HG03457 (cell line): ENCODE results near the gene S100Z.
"Not testable (repeated sequence)": the region's sequence is repeated elsewhere in the genome, so short reads cannot be mapped to it uniquely, and the experiment has no call there.

Experiments used
- ATAC-seq: cut with Tn5 transposase; IDR thresholded peaks from one replicate; pipeline ENCODE4 v1.9.1; 2021; ENCODE audit warnings: moderate number of reproducible peaks; ENCODE audit not compliant: unreplicated experiment

Gene S100Z

DNA sequence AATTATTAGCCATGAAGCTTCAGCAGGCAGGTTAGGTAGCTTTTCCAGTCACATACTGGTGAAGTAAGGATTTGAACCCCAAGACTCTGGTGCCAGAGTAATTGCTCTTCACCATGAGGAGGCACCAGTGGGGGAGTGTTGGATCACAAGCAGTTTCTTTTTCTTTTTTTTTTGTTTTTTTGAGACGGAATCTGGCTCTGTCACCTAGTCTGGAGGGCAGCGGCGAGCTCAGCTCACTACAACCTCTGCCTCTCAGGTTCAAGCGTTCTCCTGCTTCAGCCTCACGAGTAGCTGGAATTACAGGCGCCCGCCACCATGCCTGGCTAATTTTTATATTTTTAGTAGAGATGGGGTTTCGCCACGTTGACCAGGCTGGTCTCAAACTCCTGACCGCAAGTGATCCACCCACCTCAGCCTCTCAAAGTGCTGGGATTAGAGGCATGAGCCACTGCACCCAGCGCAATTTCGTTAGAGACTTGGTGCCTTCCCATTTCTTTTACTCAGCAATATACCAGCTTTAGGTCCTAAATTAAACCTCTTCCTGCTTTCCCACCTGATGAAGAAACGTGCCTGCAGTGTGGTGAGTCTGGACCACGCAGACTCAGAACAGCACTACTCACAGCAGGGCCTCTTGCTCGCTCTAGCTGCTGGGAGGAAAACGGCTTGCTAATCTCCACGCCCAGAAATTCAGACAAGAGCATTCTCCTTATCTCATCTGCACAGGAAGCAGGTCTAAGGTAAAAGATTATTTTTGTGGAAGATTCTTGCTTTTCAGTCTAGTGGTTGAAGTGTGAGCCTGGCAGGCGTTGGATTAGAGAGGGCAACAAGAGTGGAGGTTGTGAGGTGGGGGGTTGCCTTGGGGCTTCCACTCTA lies at the start of gene S100Z:
TSS of gene S100Z (plus strand) at position 596 of the 873 bp plus-strand sequence. CDS start 25,346 bp downstream, outside the sequence.
- no peak for ATAC-seq

- no peak for ATAC-seq
Observed at GRCh38 chr5:76800579-76800978, 49.2 kb upstream of the S100Z start.

DNA sequence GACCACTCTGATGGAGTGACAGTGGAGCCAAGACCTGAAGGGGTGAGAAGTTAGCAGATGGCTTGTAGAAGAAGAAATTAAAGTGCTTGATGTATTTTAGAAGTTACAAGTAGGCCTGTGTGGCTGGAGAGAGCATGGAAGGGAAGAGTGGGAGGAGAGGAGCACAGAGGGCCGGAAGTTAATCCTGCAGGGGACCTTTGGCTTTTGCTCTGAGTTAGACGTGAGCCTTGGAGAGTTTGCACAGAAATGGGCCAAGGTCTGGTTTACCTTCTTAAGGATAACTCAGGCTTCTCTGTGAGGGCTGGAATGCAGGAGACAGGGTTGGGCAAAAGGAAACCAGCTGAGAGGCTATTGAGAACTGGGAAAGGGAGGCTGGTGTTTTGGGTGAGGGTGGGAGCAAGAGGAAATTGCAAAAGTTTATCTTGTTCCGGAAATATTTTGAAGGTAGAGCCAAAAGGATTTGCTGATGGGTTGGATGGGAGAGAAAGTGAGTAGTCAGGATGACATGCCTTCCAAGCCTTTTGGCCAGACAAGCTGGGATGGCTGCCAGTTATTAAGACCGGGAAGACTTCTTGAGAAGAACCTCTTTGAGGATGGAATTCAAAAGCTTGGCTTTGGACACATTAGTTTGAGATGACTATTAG lies 48.5 kb upstream of the S100Z start:
- no peak for ATAC-seq

DNA sequence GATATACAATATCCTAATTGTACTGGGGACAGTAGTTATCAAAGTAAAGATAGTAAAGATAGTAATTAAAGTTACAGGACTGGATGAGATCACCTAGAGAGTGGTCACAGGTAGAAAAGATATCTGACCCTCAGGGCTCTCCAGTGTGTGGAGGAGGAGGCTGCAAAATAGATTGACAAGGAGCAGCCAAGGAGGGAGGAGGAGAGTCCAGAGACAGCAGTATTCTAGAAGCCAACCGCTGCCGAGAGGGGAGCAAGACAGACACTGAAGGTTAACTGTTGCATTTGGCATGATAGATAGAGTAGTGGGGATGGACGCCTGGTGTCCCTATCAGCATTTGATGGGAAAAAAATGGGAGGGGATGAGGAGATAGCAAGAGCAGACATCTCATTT lies 48.0 kb upstream of the S100Z start:
- ATAC-seq = no peak

GRCh38 chr5:76804266-76804665 lies 45.5 kb upstream of the S100Z start:
- no peak for ATAC-seq

DNA sequence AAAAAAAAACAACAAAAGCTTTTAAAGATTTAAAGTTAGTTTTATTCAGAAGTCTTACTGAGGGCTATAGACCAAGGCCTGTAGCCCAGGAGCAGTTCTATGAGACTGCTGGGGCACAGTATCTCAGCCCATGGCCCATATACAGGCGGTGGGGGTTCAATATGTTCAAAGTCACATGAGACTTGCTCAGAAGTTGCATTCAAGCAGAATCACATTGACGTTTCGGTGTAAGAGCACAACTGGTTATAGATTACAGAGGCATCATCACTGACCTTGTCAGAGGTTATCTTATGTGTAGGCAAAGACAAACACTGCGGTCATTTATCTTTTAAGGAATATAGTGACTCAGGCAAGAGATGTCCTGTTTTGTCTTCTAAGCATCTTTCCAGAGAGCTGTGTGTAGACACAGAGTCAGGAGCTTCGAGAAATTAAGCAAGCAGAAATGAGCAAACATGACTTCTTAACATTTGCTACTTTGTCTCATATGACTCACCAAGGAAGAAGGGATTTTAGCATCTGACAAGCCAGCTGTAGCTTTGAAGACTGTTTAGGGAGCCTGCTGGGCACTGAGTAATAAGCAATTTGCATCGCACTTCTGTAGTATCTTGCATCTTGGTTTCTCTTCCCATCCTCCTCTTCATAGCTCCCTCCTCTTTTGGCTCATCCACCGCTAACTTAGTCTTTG lies 43.9 kb upstream of the S100Z start:
- ATAC-seq = no peak

- ATAC-seq = no peak
Observed at GRCh38 chr5:76807296-76807695, 42.5 kb upstream of the S100Z start.

GRCh38 chr5:76808141-76808691 lies 41.6 kb upstream of the S100Z start:
- ATAC-seq = no peak

DNA sequence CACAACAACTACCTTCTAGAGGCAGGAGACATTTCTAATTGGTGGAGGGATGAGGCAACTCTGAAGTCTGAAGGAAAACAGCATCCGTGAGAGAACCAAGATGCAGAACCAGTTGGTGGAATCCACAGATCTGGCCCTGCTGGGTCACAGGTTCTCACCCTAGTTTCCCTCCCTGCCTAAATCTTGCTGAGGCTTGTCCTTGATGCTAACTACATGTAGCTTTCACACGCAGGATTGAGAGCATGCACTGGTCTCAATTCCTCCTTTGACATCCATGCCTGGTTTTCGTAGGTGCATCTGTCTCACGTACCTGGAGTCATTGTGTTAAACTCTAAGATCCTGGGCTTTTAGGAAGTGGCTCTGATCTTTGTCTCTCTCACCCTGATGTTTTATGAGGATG lies 40.7 kb upstream of the S100Z start:
- no peak for ATAC-seq

DNA sequence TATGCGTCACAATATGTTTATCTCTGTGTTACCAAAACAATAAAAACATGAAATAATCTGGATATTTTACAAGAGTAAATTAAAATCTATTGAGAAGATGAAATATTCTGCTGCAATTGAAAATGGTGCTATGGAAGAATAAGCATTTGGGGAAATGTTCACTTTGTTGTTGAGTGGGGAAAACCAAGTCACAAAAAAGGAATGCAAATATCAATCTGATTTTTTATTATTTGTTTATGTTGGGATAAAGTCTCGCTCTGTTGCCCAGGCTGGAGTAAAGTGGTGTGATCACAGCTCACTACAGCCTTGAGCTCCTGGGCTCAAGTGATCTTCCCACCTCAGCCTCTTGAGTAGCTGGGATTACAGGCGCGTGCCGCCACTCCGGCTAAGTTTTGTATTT lies 39.6 kb upstream of the S100Z start:
- no peak for ATAC-seq

GRCh38 chr5:76811214-76811613 lies 38.6 kb upstream of the S100Z start:
- no peak for ATAC-seq

DNA sequence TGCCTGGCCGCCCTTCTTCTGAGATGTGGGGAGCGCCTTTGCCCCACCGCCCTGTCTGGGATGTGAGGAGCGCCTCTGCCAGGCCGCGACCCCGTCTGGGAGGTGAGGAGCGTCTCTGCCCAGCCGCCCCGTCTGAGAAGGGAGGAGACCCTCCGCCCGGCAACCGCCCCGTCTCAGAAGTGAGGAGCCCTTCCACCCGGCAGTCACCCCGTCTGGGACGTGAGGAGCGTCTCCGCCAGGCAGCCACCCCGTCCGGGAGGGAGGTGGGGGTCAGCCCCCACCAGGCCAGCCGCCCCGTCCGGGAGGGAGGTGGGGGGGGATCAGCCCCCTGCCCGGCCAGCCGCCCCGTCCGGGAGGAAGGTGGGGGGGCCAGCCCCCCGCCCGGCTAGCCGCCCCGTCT lies 37.6 kb upstream of the S100Z start:
- not testable (repeated sequence) for ATAC-seq

- ATAC-seq = no peak
Observed at GRCh38 chr5:76813982-76814562, 35.7 kb upstream of the S100Z start.

GRCh38 chr5:76816110-76816831 lies 33.5 kb upstream of the S100Z start:
- ATAC-seq = no peak

DNA sequence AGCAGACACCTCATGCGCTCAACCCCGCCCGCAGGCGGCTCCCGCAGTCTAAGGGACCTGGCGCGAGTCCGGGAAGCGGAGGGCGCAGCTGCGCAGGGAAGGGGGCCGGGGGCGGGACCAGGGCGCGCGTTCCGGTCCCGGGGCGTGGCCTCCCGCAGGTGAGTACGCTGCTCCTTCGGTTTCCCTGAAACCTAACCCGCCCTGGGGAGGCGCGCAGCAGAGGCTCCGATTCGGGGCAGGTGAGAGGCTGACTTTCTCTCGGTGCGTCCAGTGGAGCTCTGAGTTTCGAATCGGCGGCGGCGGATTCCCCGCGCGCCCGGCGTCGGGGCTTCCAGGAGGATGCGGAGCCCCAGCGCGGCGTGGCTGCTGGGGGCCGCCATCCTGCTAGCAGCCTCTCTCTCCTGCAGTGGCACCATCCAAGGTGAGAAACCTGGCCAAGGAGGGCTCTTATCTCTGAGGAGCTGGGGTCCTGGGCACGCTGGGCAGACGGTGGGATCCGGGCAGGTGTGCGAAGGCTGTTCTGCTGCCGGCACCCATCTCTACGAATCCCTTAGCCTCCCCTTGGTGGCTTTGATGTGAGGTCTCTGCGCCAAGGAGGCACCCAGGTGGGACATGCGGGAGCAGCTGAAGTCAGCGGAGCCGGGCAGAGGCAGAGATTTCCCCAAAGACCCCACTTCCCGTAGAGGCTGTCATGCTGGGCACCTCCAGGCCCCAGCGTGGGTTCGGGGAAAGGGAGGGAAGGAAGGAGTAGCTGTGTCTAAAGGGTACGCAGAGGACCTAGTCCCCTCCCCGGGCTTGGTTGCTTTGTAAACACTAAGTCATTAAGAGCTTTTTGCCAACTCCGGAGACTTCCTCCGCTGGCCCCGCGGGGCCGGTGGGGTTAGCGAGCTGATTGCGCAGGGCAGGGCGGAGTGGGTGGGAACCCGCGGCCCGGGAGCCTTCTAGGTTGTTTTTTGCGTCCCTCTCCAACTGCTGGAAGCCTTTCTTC lies 30.7 kb upstream of the S100Z start, which contains the start of gene F2RL1:
TSS of gene F2RL1 (plus strand) at position 187 of the 988 bp plus-strand sequence. CDS start at position 340, 153 bp downstream.
- ATAC-seq = no peak

GRCh38 chr5:76819851-76820525 lies 29.8 kb upstream of the S100Z start:
- ATAC-seq = no peak

- ATAC-seq = no peak
Observed at GRCh38 chr5:76820526-76820890, 29.3 kb upstream of the S100Z start.

GRCh38 chr5:76821136-76821535 lies 28.7 kb upstream of the S100Z start:
- no peak for ATAC-seq
